C1 segment of cervical spinal cord (tissue), 14 donors: Measurements from ENCODE around the gene ITGB5.
"Not testable (repeated sequence)": the region's sequence is repeated elsewhere in the genome, so short reads cannot be mapped to it uniquely, and the experiment has no call there.

Experiments
- DNase-seq, 14 donors: peaks; one replicate each; lab custom pipeline; 2025; lab: John Stamatoyannopoulos, UW

The ITGB5 gene

GRCh38 chr3:124813541-124813940, 73.6 kb downstream of the ITGB5 start:
- DNase-seq: no peak

DNA sequence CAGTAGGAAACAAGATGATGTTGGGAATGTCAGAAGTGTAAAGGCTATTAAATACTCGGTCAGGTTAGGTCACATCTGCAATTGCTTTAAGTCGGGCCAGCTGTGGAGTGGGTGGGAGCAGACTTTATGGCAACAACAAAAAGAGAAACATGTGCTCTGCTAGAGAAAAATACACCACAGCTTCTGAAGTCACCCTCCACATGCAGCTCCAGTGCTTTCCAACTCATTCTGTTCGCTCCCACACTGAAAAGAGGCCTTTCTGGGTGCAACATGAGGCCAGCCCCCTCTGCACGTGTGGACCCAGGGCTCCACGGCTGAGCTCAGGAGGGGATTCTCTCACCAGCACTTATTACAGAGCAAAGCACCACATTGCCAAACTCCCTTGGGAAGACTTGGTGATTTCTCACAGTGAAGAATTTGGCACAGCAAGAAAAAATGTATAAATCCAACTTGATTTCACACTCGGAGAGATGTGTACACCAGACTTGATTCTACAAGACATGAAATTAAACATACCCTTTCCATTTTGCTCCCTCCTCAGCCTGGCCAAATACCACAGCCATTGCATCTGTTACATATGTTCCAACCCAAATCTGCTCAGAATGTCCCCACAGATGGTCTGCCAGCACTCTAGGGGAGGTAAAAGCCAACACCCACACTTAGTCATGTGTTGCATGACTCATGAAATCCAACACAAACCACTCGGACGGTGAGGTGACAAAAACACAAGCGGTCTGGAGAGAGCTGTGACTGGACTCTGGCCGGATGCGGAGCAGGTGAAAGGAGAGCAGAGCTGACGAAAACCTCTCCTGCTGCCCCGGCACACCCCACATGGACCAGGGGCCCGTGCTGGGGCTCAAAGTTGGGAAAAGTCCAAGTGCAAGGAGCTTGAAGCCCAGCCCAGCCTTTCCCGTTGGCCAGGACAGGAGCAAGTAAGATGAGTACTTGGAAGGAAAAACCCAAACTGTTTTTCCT, 74.6 kb downstream of the ITGB5 start:
- peak in 2 of 14 donors; percentile 35 to 71 for DNase-seq

DNA sequence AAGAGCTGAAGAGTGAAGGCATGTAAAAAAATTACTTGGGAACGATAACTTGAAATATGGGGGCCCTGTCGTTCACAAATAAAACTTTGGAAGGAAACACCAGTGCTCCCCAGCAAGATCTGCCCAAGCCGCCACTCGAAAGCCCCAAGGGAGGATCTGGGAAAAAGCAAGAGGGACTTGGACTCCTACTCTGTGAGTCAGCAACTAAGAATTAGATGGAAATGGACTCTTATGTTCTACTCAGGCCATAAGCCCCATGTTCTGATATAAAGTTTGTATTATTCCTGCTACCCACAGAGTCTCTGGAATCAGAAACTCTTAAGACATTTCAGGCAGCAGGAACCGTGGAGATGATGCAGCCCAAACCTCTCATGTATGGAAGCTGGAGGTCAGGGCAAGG, 75.7 kb downstream of the ITGB5 start:
- no peak for DNase-seq

DNA sequence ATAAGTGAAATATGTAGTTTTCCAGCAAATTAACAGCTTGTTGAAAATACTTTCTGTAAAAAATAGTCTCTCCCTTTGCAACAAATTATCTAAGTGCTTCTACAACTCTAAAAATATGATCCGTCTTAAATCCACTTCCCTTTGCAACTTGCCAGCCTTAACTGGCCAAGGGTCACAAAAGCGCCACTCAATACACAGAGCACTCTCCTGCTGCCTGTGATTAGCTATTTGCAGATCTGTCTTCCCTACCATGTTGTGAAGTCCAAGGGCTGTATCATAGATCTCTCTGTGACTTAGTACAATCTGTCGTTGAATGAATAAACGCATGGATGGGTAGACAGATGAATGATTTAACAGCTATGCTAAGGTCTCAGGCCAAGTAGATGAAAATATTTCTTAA, 76.2 kb downstream of the ITGB5 start:
- DNase-seq: no peak

DNA sequence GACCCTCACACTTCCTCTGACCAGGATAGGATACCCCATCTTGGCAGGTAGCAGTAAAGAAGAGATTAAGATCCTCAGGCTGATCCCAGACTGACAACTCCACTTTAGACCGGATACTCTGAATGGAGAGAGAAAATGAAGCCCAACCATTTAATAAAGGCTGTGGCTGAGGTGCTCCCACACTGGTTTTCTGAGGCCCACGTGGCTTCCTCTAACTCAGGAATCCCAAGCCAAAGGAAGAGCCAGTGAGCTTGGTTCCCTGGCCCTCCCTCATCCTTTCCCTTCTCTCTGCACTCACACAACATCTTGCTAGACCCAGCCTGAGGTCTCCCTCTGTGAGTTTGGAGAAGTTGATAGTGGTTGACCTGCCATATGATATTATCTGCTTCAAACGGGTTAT, 78.1 kb downstream of the ITGB5 start:
- no peak for DNase-seq

GRCh38 chr3:124805671-124806070, 81.5 kb downstream of the ITGB5 start:
- DNase-seq: no peak

- DNase-seq: no peak
Measured at GRCh38 chr3:124804875-124805274, 82.3 kb downstream of the ITGB5 start.

DNA sequence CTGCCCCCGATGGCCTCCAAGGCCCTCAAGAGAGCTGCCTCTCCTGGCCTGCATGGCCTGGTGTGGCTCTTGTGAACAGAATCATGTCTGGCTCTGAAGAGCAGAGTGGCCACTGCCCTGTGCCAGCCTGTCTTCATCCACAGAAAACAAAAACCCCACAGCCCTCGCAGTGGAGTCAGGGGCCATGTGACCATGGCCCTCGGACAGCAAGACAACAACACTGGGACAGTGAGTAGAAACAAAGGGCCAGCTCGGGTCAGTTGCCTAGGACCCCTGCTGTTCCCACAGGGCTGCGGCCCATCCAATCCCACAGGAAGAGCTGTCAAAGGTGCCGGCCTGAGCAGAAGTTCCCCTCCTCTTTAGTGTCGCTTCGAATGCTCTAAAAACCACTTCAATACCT, 84.5 kb downstream of the ITGB5 start:
- DNase-seq: peak in 12 of 14 donors; percentile 21 to 66 (median 47)

GRCh38 chr3:124802061-124802698, 85.0 kb downstream of the ITGB5 start:
- DNase-seq: no peak

DNA sequence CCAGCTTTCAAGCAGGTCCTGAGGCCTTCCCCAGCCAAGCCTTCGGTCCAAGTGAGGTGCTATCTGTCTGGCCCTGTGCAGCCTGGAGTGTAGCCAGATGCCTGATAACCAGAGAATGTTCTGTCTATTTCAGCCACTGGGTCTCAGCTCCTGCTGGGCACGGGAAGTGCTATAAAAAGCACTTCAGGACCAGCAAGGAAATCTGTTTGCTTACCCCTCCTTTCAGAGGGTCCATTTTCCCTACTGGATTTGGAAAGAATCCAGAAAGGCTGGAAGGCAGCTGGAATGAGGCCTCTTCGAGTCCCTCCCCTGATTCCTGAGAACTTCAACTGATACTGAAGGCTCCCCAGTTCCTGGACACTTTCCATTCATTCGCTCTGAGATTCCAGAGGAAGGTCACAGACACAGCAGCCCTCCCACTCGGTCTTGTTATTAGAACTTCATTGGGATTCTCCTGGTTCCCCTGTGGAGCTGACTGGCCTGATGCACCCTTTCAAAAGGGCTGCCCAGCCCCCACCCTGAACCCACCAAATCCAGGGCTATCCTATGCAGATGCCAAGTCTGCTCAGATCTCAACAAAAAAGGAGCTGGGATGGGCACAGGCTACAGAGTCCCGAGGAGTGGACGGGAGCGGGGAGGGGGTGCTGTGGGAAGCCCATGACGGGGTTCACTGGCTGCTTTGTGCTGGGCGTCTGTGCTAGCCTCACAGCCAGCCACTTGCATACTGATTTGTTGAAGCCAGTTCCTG, 86.5 kb downstream of the ITGB5 start:
- DNase-seq: peak in 5 of 14 donors; percentile 26 to 63 (median 33)

DNA sequence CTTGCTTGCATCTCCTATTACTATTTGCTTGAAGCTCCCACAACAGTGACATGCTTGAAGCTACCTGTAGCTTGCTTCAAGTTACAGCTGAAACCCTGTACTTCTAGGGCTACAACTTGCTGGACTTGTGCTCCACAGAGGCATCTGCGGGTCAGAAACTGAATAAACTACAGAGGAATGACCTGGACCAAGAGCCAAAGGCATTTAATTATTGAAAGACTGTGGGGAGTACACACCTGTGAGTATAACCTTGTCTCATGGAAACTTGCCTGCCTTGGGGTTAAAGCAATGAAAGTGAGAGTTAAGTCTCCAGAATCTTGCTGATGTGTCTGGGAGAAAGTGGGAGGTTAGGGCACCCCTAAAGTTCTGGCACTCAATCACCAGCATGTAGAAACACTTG, 87.1 kb downstream of the ITGB5 start:
- DNase-seq: no peak

- no peak for DNase-seq
Measured at GRCh38 chr3:124799676-124800075, 87.5 kb downstream of the ITGB5 start.

GRCh38 chr3:124797426-124797945, 89.7 kb downstream of the ITGB5 start:
- DNase-seq: peak in 1 of 14 donors; percentile 50

DNA sequence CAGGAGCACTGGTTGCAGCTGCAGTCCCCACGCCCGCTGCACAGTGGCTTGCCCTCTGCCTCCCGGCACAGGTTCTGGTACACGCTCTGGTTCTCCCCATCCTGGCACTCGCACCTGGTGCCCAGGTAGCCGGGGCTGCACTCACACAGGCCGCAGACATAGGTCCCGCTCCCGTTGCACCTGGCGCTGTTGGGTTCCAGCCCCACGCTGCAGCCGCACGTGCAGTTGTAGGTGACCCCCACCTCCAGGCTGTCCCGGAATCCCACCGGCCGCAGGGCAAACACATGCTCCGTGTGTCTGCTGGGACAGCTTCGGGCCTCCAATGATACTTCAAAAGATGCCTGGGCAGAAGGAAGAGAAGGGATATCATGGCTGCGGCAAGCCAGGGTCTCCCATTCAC, 90.7 kb downstream of the ITGB5 start:
- DNase-seq: no peak

GRCh38 chr3:124793054-124793739, 94.0 kb downstream of the ITGB5 start:
- no peak for DNase-seq

DNA sequence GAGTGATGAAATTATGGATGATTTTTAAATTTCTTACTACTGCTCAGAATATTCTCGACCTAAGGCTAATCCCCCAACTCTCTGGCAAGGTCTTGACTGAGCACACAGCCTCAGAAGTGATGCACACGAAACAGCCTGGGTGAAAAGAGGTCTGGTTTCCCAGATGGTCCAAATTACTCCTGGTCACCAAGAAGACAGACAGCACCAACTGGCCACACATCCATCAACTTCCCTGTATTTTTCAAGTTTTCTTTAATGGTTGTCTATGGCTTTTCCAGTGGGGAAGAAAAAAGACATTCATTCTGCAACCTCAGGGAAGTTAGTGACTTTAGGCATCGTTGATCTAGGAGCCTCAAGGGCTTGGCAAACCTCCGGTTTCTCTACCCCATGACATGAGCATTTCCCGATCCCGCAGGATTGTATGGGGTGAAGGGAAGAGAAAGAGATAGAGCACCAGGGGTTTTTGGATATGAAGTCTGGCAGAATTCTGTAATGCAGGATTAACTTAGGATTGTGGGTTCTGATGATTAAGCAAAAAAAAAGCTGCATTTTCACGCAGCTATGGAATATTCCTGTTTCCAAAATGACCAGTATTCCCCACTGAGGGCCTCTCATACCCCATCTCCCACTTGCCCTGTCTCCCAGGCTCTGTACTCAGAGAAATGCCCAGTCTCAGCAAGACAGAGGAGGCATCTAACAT, 94.7 kb downstream of the ITGB5 start:
- no peak for DNase-seq

DNA sequence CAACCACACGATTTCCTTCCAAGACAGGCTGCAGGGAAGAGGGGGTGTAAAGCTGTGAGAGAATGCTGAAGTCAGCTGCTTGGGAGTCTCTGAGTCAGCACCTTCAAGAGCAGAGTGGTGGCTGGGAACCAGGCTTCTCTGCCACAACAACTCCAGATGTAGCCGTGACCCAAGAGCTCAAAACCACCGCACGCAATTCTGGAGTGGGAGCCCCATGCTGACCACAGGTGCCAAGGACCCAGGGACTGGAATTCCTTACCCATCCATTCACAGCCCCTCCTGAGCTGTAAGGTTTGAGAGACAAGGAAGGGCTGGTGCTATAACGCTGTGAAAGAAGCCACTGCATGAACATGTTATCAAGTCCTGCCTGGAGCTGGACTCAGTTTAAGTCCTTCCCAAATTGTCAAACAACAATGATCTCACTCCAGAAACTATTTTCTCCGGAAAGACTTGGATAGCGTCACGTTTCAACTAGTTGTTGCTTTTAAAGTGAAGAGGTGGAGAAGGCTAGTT, 95.5 kb downstream of the ITGB5 start:
- peak in 2 of 14 donors; percentile 26 to 27 for DNase-seq

DNA sequence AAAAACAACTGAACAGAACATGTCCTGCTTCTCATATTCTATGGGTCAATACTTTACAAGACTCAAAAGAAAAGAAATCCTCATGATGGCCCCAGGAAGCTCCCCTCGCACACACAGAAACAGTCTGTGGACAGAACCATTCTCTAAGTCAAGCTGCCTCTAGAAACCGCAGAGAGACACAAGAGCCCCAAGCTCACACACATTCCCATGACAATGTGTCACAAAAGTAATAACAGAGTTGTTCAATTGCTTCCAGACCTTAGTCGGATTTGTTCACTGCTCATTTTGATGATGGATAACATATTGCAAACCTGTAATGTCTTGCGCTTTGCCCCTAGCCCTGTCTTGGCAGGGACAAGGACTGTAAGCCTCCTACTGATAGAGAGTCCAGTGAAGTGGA, 96.0 kb downstream of the ITGB5 start:
- no peak for DNase-seq

- DNase-seq: not testable (repeated sequence)
Measured at GRCh38 chr3:124789103-124789502, 98.1 kb downstream of the ITGB5 start.

DNA sequence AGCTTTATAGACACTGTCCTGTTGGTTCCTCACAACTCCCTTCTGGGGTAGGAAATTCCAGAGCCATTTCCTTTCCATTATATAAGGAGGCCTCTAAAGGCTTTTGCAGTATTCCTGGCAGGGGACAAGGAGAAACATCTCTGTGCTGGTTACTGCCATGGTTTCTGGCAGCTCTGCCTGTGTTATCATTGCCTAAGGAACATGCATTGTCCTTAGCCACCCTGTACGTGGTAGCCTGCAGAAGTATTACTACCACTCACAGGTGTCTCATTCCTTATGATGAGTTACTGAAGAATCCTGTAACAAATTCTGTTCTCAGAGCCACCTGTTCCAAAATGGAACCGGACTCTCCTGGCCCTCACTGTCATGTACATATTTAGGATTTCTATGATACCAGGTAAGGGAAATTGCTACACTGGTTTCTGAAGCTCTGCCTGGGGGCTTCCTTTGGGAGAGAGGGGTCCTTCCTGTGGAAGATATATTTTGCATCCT, 98.9 kb downstream of the ITGB5 start:
- no peak for DNase-seq
